ENCODE measurements around the gene MERTK. TPM values are rescaled to one million over a fixed set of nuclear protein-coding genes. Genes with fewer than 3 reads are reported as not detected.

Gene MERTK
- total and polyA plus RNA-seq, 2 of the 13 experiments (the other 11 are each of a cell fraction or from before 2014, with no cell fraction given): 37.3 to 44.7 TPM

GRCh38 chr2:111919794-111920608 is 21.6 kb downstream of the MERTK start (continued):
- TF ChIP-seq ARID5B (CRISPR knock-in tag; IDR thresholded peaks at IDR 0.05) (peak; percentile 86), AKAP8 (CRISPR knock-in tag; IDR thresholded peaks at IDR 0.05) (no peak), CC2D1A (CRISPR knock-in tag; IDR thresholded peaks at IDR 0.05) (no peak), ZNF710 (CRISPR knock-in tag; IDR thresholded peaks at IDR 0.05; ENCODE audit: borderline replicate concordance) (peak; percentile 85; the same call in 1 of the 2 replicates), NR2C2 (CRISPR knock-in tag; IDR thresholded peaks at IDR 0.05; ENCODE audit: borderline replicate concordance) (peak; percentile 79), ATF6 (CRISPR knock-in tag; conservative IDR thresholded peaks at IDR 0.05) (no peak), DR1 (CRISPR knock-in tag; IDR thresholded peaks at IDR 0.05) (peak; percentile 40; the same call in 1 of the 2 replicates), HOXA5 (CRISPR knock-in tag; IDR thresholded peaks at IDR 0.05) (peak; percentile 47; the same call in 1 of the 2 replicates), REL (CRISPR knock-in tag; conservative IDR thresholded peaks at IDR 0.05) (no peak), NR1H2 (CRISPR knock-in tag; IDR thresholded peaks at IDR 0.05; ENCODE audit: borderline replicate concordance, low read depth) (no peak), KLF12 (CRISPR knock-in tag; IDR thresholded peaks at IDR 0.05; ENCODE audit: borderline replicate concordance) (peak; percentile 54; the same call in 1 of the 2 replicates), ZNF280B (CRISPR knock-in tag; IDR thresholded peaks at IDR 0.05; ENCODE audit: borderline replicate concordance) (peak; percentile 21; the same call in 1 of the 2 replicates), HNRNPK (IDR thresholded peaks at IDR 0.05; ENCODE audit: low read depth, low read length, poor library complexity, severe bottlenecking) (no peak), NR2F2 (IDR thresholded peaks at IDR 0.05; ENCODE audit: borderline replicate concordance, low read depth) (peak; percentile 36; the same call in 1 of the 2 replicates), ZMYM2 (CRISPR knock-in tag; IDR thresholded peaks at IDR 0.05) (no peak), ATRX (CRISPR knock-in tag; IDR thresholded peaks at IDR 0.05; ENCODE audit: borderline replicate concordance) (no peak), NCOR1 (IDR thresholded peaks at IDR 0.05; ENCODE audit: borderline replicate concordance, low read length) (peak; percentile 32; the same call in 1 of the 2 replicates), MIER2 (CRISPR knock-in tag; IDR thresholded peaks at IDR 0.05) (peak; percentile 84), PPARG (CRISPR knock-in tag; conservative IDR thresholded peaks at IDR 0.05) (peak; percentile 95)
